ENCODE measurements around the gene HOMEZ. TPM values are rescaled to one million over a fixed set of nuclear protein-coding genes. Genes with fewer than 3 reads are reported as not detected.

HOMEZ gene
- total and polyA plus RNA-seq, 2 of the 8 experiments (the other 6 are each of a cell fraction or from before 2014, with no cell fraction given), result 9.1 to 15.9 TPM

- Histone ChIP-seq H2BK15ac (ENCODE audit: low read length) (no peak overlapping the region), H2AFZ (ENCODE audit: low read length) (no peak overlapping the region)
- no peak for FAIRE-seq
- TF ChIP-seq TBP (IDR thresholded peaks at IDR 0.05; ENCODE audit: low read depth, low read length), result no peak
- TF ChIP-seq CBX5 (IDR thresholded peaks at IDR 0.05; ENCODE audit: low read depth, low read length), result no peak
- no peak for TF ChIP-seq RFX5 (IDR thresholded peaks at IDR 0.05; ENCODE audit: borderline replicate concordance, low read depth, low read length)
- no peak for TF ChIP-seq MAFK (IDR thresholded peaks at IDR 0.05; ENCODE audit: low read depth, low read length)
Measured at GRCh38 chr14:23259426-23259825, 26.5 kb downstream of the HOMEZ start.

More at GRCh38 chr14:23259426-23259825, 26.5 kb downstream of the HOMEZ start:
- Histone ChIP-seq H4K8ac (ENCODE audit: extremely low read depth, insufficient read depth, low read length) (no peak overlapping the region), H3K4me1 (replicated peaks in 1 of 4; ENCODE audit: control insufficient read depth in 3 of 4, insufficient read depth in 4 of 4, low read length in 3 of 4) (peaks cover 0 to 6% (median 0%) of the 10 kb centered on the region in 4 experiments; a peak in 1 of 7 replicates), H3K23ac (ENCODE audit: insufficient read length) (no peak overlapping the region), H3K27me3 (replicated peaks in 1 of 4; ENCODE audit: control insufficient read depth in 3 of 4, extremely low read depth in 1 of 4, insufficient read depth in 3 of 4, low read length in 3 of 4) (no peaks in the 10 kb centered on the region), H3K79me1 (ENCODE audit: low read depth, low read length) (no peaks in the 10 kb centered on the region), H3K9ac (replicated peaks in 1 of 4; ENCODE audit: extremely low read depth in 1 of 4, low read depth in 3 of 4, low read length in 3 of 4) (no peak overlapping the region), H3K27ac (ENCODE audit: low read depth, low read length) (no peak overlapping the region), H4K91ac (replicated peaks; ENCODE audit: insufficient read length, low read length) (no peak overlapping the region), H3K9me3 (ENCODE audit: insufficient read depth in 2 of 2, low read depth in 1 of 2, low read length in 1 of 2) (no peaks in the 10 kb centered on the region), H3K4ac (replicated peaks; ENCODE audit: insufficient read length, low read depth, low read length) (no peak overlapping the region), H2BK20ac (ENCODE audit: low read length) (no peak overlapping the region), H3K14ac (ENCODE audit: insufficient read length) (no peak overlapping the region), H4K20me1 (replicated peaks in 1 of 2; ENCODE audit: control insufficient read depth in 1 of 2, insufficient read depth in 2 of 2, low read length in 2 of 2) (no peaks in the 10 kb centered on the region), H3K4me3 (ENCODE audit: extremely low read depth in 1 of 4, insufficient read depth in 2 of 4, low read depth in 3 of 4, low read length in 4 of 4) (no peak overlapping the region), H3K36me3 (ENCODE audit: control insufficient read depth in 2 of 4, insufficient read depth in 4 of 4, low read length in 3 of 4) (no peaks in the 10 kb centered on the region), H2AK5ac (ENCODE audit: low read depth, low read length) (no peak overlapping the region), H3K4me2 (ENCODE audit: insufficient read depth in 1 of 2, low read depth in 2 of 2, low read length in 2 of 2) (no peak overlapping the region), H3K56ac (replicated peaks; ENCODE audit: insufficient read length, low read depth, low read length) (no peak overlapping the region), H3K18ac (ENCODE audit: extremely low read depth, low read length) (no peak overlapping the region), H2BK12ac (ENCODE audit: low read depth, low read length) (no peak overlapping the region), H4K5ac (ENCODE audit: insufficient read length, low read depth, low read length) (no peak overlapping the region), H2BK5ac (ENCODE audit: low read depth, low read length) (no peak overlapping the region), H3K79me2 (ENCODE audit: control insufficient read depth in 1 of 2, insufficient read depth in 2 of 2, low read length in 2 of 2) (no peaks in the 10 kb centered on the region), H3K23me2 (ENCODE audit: low read depth, low read length) (peaks cover 3% of the 10 kb centered on the region; the same call in 1 of the 2 replicates), H2BK120ac (replicated peaks; ENCODE audit: low read depth, low read length) (no peak overlapping the region)
- ChIA-PET POLR2A (ENCODE audit: partially characterized antibody) (interaction anchor here (0.7 to 1.7 kb wide), 4 partner anchors 9 to 93 kb away, joined by 3 to 4 read pairs (median 3); partner anchors contain the start of gene SLC22A17), CTCF (ENCODE audit: partially characterized antibody) (interaction anchor here (0.7 to 4.1 kb wide), 17 partner anchors 9 to 1148 kb away, joined by 3 to 15 read pairs (median 5); partner anchors contain the start of gene CEBPE)
- no peak for DNase-seq (ENCODE audit: low read depth in 1 of 2, low spot score in 2 of 2)

Measured in H1 (cell line).